SK-N-SH (cell line): ENCODE measurements around the gene DNASE2B.

Experiments used
- GATA2 ChIP-seq: sonication (generic); formaldehyde crosslinking; IDR thresholded peaks from 2 replicates; pipeline ENCODE4 v1.5.0; 2020; ENCODE audit warnings: mild to moderate bottlenecking, missing genetic modification reagents
- SMC3 ChIP-seq: IDR thresholded peaks from 2 replicates; pipeline ENCODE4 v1.6.1; 2012; ENCODE audit warnings: low read depth, low read length, improper control_type of control experiment
- TEAD4 ChIP-seq: IDR thresholded peaks from 2 replicates; pipeline ENCODE4 v1.4.0; 2012; ENCODE audit warnings: mild to moderate bottlenecking, borderline replicate concordance; ENCODE audit not compliant: insufficient read depth
- TF ChIP-seq, protein P1 (sequence below): fragments of 200-600 bp; sonication (generic); IDR thresholded peaks from 2 replicates; pipeline ENCODE4 v1.6.1; 2017; ENCODE audit warnings: antibody characterized with exemption, mild to moderate bottlenecking, moderate library complexity
- TF ChIP-seq, protein P2 (sequence below): fragments of 150-350 bp; IDR thresholded peaks from 2 replicates; pipeline ENCODE4 v1.6.1; 2017; ENCODE audit warnings: antibody characterized with exemption, low read length, low read depth, borderline replicate concordance

DNA sequence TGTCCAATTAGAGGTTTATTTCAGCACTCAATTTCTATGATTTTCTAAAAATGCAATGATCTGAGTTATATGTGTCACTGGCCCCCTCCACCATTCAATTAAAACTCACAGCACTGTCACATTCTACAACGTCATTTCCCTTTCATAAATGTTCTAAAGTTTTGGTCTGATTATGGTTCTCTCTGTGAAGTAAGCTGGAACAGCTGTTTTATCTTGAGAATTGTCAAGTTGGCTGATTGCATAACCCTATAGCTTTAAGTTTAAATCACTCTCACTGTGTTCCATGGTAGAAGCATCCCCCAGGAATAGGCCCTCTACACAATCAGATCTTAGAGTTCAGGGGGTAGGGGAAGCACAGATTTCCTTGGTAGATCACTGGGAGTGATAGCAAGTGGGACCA is 41.4 kb upstream of the DNASE2B start:
- TF ChIP-seq GATA2 (no peak), TEAD4 (no peak), SMC3 (no peak)
- TF ChIP-seq, protein P1, sequence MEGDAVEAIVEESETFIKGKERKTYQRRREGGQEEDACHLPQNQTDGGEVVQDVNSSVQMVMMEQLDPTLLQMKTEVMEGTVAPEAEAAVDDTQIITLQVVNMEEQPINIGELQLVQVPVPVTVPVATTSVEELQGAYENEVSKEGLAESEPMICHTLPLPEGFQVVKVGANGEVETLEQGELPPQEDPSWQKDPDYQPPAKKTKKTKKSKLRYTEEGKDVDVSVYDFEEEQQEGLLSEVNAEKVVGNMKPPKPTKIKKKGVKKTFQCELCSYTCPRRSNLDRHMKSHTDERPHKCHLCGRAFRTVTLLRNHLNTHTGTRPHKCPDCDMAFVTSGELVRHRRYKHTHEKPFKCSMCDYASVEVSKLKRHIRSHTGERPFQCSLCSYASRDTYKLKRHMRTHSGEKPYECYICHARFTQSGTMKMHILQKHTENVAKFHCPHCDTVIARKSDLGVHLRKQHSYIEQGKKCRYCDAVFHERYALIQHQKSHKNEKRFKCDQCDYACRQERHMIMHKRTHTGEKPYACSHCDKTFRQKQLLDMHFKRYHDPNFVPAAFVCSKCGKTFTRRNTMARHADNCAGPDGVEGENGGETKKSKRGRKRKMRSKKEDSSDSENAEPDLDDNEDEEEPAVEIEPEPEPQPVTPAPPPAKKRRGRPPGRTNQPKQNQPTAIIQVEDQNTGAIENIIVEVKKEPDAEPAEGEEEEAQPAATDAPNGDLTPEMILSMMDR: no peak
- TF ChIP-seq, protein P2, sequence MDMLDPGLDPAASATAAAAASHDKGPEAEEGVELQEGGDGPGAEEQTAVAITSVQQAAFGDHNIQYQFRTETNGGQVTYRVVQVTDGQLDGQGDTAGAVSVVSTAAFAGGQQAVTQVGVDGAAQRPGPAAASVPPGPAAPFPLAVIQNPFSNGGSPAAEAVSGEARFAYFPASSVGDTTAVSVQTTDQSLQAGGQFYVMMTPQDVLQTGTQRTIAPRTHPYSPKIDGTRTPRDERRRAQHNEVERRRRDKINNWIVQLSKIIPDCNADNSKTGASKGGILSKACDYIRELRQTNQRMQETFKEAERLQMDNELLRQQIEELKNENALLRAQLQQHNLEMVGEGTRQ: no peak
